HepG2 (cell line): ENCODE measurements around the gene RRBP1. TPM values are rescaled to one million over a fixed set of nuclear protein-coding genes. Genes with fewer than 3 reads are reported as not detected.

Experiments used
- ATRX ChIP-seq: sonication (generic); formaldehyde crosslinking; IDR thresholded peaks from 2 replicates; pipeline ENCODE4 v1.4.0; 2020; ENCODE audit warnings: missing genetic modification reagents, borderline replicate concordance
- GLMP ChIP-seq: sonication (generic); formaldehyde crosslinking; IDR thresholded peaks from 2 replicates; pipeline ENCODE4 v1.9.0; 2021; ENCODE audit warnings: missing genetic modification reagents, mild to moderate bottlenecking, borderline replicate concordance
- HDAC2 ChIP-seq: sonication (generic); formaldehyde crosslinking; IDR thresholded peaks from 2 replicates; pipeline ENCODE4 v1.4.0; 2020; ENCODE audit warnings: missing genetic modification reagents
- KLF6 ChIP-seq: IDR thresholded peaks from 2 replicates; pipeline ENCODE4 v1.8.0; 2016; ENCODE audit warnings: missing biosample characterization, missing genetic modification reagents
- MBNL3 ChIP-seq: fragments of 250-450 bp; sonication (Bioruptor Pico); conservative IDR thresholded peaks from 2 replicates; pipeline ENCODE4 v1.8.0; 2022; ENCODE audit warnings: mild to moderate bottlenecking, inconsistent platforms
- NFYC ChIP-seq: IDR thresholded peaks from 2 replicates; pipeline ENCODE4 v1.6.1; 2016; ENCODE audit warnings: missing genetic modification reagents, missing compliant biosample characterization
- NR2F1 ChIP-seq, 2 experiments: fragments of 450-650 bp in 1 of 2; formaldehyde crosslinking in 1 of 2; IDR thresholded peaks; 2 replicates each; pipeline versions ENCODE4 v1.5.0 to v1.6.1; 2016 to 2020; ENCODE audit warnings: mild to moderate bottlenecking in 1 of 2, missing compliant biosample characterization in 1 of 2, missing genetic modification reagents in 1 of 2, moderate library complexity in 1 of 2
- SALL1 ChIP-seq: sonication (generic); formaldehyde crosslinking; IDR thresholded peaks from 2 replicates; pipeline ENCODE4 v1.8.0; 2022; ENCODE audit warnings: mild to moderate bottlenecking, missing genetic modification reagents
- SALL2 ChIP-seq: sonication (generic); formaldehyde crosslinking; IDR thresholded peaks from 2 replicates; pipeline ENCODE4 v1.8.1; 2023; ENCODE audit warnings: mild to moderate bottlenecking, missing genetic modification reagents, inconsistent platforms
- SMARCC2 ChIP-seq: fragments of 450-650 bp; IDR thresholded peaks from 2 replicates; pipeline ENCODE4 v1.6.1; 2017; ENCODE audit warnings: antibody characterized with exemption, mild to moderate bottlenecking
- SMC3 ChIP-seq: IDR thresholded peaks from 2 replicates; pipeline ENCODE4 v1.6.1; 2011; ENCODE audit warnings: low read length, improper control_type of control experiment
- ZBTB4 ChIP-seq: sonication (generic); formaldehyde crosslinking; IDR thresholded peaks from 2 replicates; pipeline ENCODE4 v1.4.0; 2020; ENCODE audit warnings: missing genetic modification reagents, mild to moderate bottlenecking, borderline replicate concordance
- ZBTB42 ChIP-seq: sonication (generic); formaldehyde crosslinking; IDR thresholded peaks from 2 replicates; pipeline ENCODE4 v1.5.0; 2020; ENCODE audit warnings: mild to moderate bottlenecking, missing genetic modification reagents
- ZNF143 ChIP-seq: sonication (generic); formaldehyde crosslinking; IDR thresholded peaks from 2 replicates; pipeline ENCODE4 v1.4.0; 2020; ENCODE audit warnings: missing genetic modification reagents
- ZNF550 ChIP-seq: sonication (generic); formaldehyde crosslinking; IDR thresholded peaks from 2 replicates; pipeline ENCODE4 v1.4.0; 2020; ENCODE audit warnings: mild to moderate bottlenecking, missing genetic modification reagents, borderline replicate concordance
- ZNF616 ChIP-seq: sonication (generic); formaldehyde crosslinking; IDR thresholded peaks from 2 replicates; pipeline ENCODE4 v1.5.0; 2020; ENCODE audit warnings: low read depth, mild to moderate bottlenecking, missing genetic modification reagents
- ZNF674 ChIP-seq: sonication (generic); formaldehyde crosslinking; IDR thresholded peaks from 2 replicates; pipeline ENCODE4 v1.5.0; 2020; ENCODE audit warnings: low read depth, mild to moderate bottlenecking, missing genetic modification reagents
- ZNF678 ChIP-seq: sonication (generic); formaldehyde crosslinking; IDR thresholded peaks from 2 replicates; pipeline ENCODE4 v1.4.0; 2020; ENCODE audit warnings: mild to moderate bottlenecking, missing genetic modification reagents
- ZNF724P ChIP-seq: sonication (generic); formaldehyde crosslinking; IDR thresholded peaks from 2 replicates; pipeline ENCODE4 v1.8.0; 2022; ENCODE audit warnings: missing genetic modification reagents, borderline replicate concordance
- ZNF776 ChIP-seq: sonication (generic); formaldehyde crosslinking; IDR thresholded peaks from 2 replicates; pipeline ENCODE4 v1.4.0; 2020; ENCODE audit warnings: mild to moderate bottlenecking, missing genetic modification reagents
- ZNF800 ChIP-seq: sonication (generic); formaldehyde crosslinking; IDR thresholded peaks from 2 replicates; pipeline ENCODE4 v1.4.0; 2020; ENCODE audit warnings: missing genetic modification reagents
- ZNF841 ChIP-seq: sonication (generic); formaldehyde crosslinking; IDR thresholded peaks from 2 replicates; pipeline ENCODE4 v1.8.1; 2023; ENCODE audit warnings: missing genetic modification reagents, borderline replicate concordance
- polyA plus RNA-seq, 8 experiments: library from polyadenylated mRNA; depleted of rRNA in 3 of 8; stranded (reverse) in 7 of 8; unstranded in 1 of 8; fragments of >200 nt; fragmentation: Illumina TruSeq in 4 of 8; extraction: Trizol in 4 of 8; gene quantifications; 2 replicates each; pipeline versions ENCODE4 v1.2.1 to v1.2.3, GENCODE V29; 2011 to 2016; ENCODE audit warnings: low read depth in 4 of 8, missing spikeins in 1 of 8, mixed read lengths in 1 of 8; ENCODE audit not compliant: insufficient read depth in 1 of 8
- total RNA-seq, 5 experiments: library from RNA; depleted of rRNA; stranded (reverse); fragments of >200 nt; fragmentation: Illumina TruSeq; extraction: Trizol; gene quantifications; 2 replicates each; pipeline ENCODE4 v1.2.3, GENCODE V29; 2016; ENCODE audit warnings: low read depth in 1 of 5
- TF ChIP-seq, protein P1 (sequence below): sonication (generic); formaldehyde crosslinking; IDR thresholded peaks from 2 replicates; pipeline ENCODE4 v1.8.1; 2023; ENCODE audit warnings: mild to moderate bottlenecking, inconsistent platforms, moderate library complexity, missing genetic modification reagents, borderline replicate concordance
- TF ChIP-seq, protein P2 (sequence below): IDR thresholded peaks from 2 replicates; pipeline ENCODE4 v1.6.1; 2018; ENCODE audit warnings: missing genetic modification reagents, mild to moderate bottlenecking, missing compliant biosample characterization

Gene RRBP1
- total and polyA plus RNA-seq, 2 of the 13 experiments (the other 11 are each of a cell fraction or from before 2014, with no cell fraction given) = 150 to 222 TPM

DNA sequence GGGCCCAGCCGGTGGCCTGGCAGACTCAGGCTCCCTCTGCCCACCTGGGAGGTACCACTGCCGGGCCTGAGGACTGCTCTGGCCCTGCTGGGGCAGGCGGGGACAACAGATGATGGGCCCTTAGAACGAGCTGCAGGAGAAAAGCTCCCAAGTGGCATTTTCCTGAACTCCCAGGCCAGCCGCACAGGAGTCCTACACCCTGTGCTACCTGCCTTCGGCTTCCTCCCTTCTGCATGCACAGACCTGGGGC, 70.8 kb downstream of the RRBP1 start (continued):
- TF ChIP-seq ZBTB4 (CRISPR knock-in tag) = no peak
- no peak for TF ChIP-seq HDAC2
- no peak for TF ChIP-seq ZNF841
- TF ChIP-seq ZBTB42 (CRISPR knock-in tag) = no peak
- TF ChIP-seq, protein P1, sequence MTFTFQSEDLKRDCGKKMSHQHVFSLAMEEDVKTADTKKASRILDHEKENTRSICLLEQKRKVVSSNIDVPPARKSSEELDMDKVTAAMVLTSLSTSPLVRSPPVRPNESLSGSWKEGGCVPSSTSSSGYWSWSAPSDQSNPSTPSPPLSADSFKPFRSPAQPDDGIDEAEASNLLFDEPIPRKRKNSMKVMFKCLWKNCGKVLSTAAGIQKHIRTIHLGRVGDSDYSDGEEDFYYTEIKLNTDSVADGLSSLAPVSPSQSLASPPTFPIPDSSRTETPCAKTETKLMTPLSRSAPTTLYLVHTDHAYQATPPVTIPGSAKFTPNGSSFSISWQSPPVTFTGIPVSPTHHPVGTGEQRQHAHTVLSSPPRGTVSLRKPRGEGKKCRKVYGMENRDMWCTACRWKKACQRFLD = no peak
- TF ChIP-seq SMC3 = peak; percentile 62
- TF ChIP-seq KLF6 (CRISPR knock-in tag) = no peak
- no peak for TF ChIP-seq ATRX (CRISPR knock-in tag)
- no peak for TF ChIP-seq ZNF674 (CRISPR knock-in tag)
- no peak for TF ChIP-seq SMARCC2
- TF ChIP-seq ZNF800 = no peak
- TF ChIP-seq, protein P2, sequence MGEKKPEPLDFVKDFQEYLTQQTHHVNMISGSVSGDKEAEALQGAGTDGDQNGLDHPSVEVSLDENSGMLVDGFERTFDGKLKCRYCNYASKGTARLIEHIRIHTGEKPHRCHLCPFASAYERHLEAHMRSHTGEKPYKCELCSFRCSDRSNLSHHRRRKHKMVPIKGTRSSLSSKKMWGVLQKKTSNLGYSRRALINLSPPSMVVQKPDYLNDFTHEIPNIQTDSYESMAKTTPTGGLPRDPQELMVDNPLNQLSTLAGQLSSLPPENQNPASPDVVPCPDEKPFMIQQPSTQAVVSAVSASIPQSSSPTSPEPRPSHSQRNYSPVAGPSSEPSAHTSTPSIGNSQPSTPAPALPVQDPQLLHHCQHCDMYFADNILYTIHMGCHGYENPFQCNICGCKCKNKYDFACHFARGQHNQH (CRISPR knock-in tag) = no peak
- no peak; the same call in 1 of the 2 replicates for TF ChIP-seq ZNF143 (CRISPR knock-in tag)
- no peak for TF ChIP-seq ZNF724P
- TF ChIP-seq ZNF616 (CRISPR knock-in tag) = no peak
- peak; percentile 51; the same call in 1 of the 2 replicates for TF ChIP-seq ZNF678 (CRISPR knock-in tag)
- TF ChIP-seq GLMP (CRISPR knock-in tag) = no peak
- no peak for TF ChIP-seq NFYC (CRISPR knock-in tag)
- TF ChIP-seq ZNF550 = no peak
- TF ChIP-seq SALL2 (CRISPR knock-in tag) = 0 out of 2 replicates have a peak, but pooled peaks have one; percentile 47
- no peak for TF ChIP-seq SALL1 (CRISPR knock-in tag)
- TF ChIP-seq MBNL3 (CRISPR knock-in tag) = no peak
- TF ChIP-seq ZNF776 (CRISPR knock-in tag) = no peak
- TF ChIP-seq NR2F1 (CRISPR knock-in tag; IDR thresholded peaks at IDR 0.05) = no peak
